UCSD-AML1 (cell line): ENCODE measurements around the gene SUFU.
"Not testable (repeated sequence)": the region's sequence is repeated elsewhere in the genome, so short reads cannot be mapped to it uniquely, and the experiment has no call there.

Source experiments
- DNase-seq: peaks from one replicate; lab custom pipeline; 2025; ENCODE audit not compliant: unreplicated experiment; lab: John Stamatoyannopoulos, UW

SUFU gene

DNA sequence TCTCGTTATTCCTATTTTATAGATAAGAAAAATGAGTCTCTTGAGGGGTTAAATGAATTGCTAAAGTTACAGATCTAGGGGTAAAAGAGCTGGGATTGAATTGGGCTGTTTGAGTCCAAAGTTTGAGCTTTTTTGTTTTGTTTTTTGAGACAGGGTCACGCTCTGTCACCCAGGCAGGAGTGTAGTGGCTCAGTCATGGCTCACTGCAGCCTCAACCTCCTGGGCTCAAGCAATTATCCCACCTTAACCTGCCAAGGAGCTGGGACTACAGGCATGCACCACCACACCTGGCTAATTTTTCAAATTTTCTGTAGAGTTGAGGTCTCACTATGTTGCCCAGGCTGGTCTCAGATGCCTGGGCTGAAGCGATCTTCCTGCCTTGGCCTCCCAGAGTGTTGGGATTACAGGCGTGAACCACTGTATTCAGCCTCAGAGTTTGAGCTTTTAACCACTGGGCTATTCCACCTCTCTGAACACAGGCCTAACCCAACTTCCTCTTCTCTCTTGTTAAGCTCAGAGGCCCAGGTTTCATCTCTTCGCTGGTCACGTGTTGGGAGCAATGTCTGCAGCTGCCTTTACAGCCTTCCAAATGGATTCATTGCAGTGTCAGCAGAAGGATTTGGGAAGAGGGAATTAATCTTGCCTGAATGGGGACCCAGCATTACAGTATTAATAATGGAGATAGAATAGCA, 8.0 kb downstream of the SUFU start:
- no peak for DNase-seq

DNA sequence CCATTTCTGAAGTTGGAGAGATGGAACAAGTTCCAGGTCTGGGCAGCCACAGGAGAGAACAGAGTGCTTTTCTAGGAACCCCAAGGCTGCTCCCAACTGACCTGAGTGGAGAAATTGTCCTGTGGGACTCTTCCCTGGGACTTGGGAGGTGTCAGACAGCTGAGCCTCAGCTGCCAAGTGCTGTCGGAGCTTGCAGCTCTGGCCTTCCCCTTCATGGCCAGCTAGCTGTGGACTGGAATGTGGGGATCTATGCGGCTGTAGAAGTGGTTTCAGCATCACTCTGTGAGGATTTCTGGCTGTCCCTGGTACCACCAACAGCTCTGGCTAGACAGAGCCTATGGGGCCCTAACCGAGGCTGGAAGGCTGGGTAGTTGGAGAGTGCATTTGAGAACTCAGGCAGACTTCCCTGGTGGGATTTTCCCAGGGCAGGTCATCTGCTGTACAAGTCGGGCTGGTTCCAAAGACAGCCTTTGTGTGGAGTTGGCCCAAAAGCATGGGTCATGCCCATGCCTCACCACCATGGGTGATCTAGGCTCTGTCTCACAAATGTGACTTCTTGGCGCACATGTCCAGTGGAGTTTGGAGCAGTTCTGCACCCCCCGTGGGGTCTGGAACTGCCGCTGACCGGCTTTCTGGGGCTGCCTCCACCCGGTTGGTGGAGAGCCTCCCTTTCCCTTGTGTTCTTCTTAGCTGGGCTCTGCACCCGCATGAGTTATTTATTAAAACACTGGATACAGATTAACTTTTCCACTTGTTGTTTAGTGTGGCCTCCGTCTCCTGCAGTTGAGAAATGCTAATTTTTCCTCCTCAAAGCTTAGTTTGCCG, 10.9 kb downstream of the SUFU start:
- no peak for DNase-seq

DNA sequence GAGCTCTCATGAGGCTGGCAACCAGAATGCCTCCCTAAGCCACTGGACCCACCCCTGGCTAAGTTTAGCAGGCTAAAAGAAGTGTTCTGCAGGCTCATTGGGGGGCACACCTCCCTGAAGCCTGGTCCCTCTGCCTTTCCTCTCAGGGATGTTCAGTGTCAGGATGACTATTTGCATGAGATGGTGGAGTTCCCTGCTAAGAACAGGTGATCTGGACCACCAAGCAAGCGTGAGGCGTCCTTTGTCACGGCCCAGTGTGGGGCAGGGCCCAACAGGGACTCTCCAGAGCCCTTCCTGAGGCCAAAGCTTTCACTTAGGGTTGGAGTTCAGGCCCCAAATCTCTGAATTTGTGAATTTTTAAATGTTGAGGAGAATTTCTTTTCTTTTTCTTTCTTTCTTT, 12.0 kb downstream of the SUFU start:
- DNase-seq = no peak

DNA sequence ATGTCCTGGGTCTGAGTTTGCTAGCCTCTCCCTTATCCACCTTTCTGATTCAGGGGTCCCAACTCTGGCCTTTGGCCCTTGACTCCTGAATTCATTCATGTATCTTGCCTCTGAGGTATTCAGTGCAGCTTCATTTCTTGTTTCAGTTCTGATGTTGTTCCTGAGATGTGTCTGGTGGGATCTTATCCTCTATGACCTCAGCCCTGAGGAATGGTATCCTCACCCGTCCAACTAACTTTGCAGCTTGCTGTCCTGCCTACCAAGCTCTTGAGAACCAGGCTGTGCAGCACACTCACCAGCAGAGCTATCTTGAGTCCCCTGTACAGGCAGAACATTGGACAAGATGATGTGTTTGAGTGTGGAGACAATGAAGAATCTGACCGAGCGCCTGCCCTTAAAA, 13.8 kb downstream of the SUFU start:
- no peak for DNase-seq

DNA sequence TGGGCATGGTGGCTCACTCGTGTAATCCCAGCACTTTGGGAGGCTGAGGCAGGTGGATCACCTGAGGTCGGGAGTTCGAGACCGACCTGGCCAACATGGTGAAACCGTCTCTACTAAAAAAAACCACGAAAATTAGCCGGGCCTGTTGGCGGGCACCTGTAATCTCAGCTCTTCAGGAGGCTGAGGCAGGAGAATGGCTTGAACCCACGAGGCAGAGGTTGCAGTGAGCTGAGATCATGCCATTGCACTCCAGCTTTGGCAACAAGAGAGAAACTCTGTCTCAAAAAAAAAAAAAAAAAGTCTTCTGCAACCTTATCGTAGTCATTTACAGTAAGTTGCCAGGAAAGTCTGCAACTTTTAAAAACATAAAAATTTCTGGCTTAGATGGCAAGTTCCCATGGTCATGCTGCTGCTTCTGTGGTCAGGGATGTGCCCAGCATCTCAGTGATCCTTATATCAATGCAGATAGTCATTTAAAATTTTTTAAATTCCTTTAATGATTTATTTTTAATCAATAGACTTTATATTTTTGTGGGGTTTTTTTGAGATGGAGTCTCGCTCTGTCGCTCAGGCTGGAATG, 15.6 kb downstream of the SUFU start:
- no peak for DNase-seq

DNA sequence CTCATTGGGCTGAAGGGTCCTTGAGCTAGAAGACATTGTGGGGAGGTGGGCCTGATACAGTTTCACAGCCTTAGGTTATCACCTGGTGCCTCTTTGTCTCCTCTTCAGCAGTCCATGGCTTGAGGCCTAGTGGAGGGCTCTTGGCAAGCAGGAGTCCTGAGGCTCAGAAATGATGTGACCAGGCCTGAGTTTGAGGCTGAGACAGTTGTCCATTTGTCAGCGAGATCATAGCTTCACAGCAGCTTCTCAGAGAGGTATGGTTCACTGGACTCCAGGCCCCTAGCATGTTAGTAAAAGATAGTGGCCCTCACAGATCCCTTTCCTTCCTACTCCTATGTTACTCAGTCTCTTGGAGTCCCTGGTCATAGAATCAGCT, 19.1 kb downstream of the SUFU start:
- no peak for DNase-seq

DNA sequence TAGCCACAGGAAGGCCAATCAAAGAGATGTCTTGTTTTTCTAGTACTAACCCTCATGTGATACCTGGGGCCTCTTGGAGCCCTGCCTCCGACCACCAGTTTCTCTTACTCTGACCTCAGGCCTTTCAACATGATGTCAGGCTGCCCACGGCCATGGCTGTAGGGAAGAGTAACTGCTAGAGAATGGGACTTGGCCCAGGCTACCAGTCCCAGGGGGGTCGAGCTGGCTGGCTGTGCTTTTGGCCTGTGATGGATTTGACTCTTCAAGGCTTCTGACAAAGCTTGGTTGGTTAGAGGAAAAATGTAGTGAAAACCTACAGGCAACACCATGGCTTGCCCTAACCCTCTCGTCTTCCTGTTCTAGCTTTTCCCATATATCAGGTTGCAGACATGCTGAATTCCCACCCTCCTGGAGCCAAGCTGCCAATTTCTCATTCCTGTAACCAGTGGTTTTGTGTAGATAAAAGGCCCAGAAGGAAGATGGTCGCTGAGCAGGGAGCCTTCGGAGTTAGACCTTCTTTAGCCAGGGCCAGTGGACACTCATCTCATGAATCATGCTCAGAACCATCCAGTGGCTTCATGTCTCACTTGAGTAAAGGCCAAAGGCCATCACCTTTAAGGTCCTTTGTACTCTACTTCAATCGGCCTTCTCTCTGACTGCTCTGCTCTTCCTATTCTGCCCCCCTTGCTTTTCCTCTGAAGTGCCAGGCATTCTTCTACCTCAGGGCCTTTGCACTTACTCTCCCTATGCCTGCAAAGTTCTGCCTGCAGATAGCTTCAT, 19.7 kb downstream of the SUFU start:
- DNase-seq = no peak

DNA sequence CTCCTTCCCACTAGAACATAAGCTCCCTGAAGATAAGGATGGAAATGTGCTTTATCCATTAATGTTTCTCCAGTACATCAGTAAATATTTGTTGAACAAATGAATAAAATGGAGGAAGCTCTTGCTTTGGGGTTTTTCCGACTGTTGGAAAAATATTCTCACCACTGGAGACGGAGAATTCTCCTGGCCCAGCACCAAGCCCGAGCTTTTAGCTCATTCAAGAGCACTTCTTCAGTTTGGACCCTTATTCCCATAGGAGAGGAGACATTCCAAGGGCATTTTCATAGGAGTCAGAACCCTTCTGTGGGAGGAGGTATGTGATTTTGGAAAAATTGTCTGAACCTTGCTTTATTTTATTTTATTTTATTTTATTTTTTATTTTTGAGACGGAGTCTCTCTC, 21.0 kb downstream of the SUFU start:
- no peak for DNase-seq

DNA sequence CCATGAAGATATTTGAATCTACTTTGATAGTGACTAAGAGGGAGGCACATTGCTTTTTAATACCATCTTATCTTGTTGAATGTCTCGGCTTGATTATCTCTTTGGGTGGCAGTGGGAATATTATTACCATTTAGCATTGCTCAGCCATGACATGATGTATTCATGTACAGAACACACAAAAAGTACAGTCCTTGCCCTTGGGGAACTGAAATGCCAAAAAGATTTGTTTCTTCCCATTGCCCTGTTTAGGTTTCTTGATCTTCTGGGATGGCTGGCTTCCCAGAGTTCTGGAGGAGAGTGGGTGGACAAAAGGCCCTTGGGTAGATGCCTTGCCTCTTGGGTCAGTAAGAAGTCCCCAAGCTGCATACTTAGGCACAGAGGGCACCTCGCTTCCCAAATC, 23.8 kb downstream of the SUFU start:
- DNase-seq = no peak

DNA sequence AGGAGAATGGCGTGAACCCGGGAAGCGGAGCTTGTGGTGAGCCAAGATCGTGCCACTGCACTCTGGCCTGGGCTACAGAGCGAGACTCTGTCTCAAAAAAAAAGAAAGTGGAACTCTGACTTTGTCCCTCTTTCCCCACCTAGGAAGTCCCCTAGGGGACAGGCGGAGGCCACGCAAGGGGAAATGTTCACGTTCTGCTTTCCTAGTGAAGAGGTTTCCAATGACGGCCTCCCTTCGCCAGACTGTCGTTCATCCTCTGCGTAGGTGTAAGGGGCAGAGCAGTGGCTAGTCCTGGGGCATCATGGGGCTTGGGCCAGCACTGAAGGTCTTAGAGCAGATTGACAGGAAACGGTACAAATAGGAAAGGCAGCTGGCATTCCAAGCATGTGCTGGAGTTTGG, 30.6 kb downstream of the SUFU start:
- DNase-seq = no peak

DNA sequence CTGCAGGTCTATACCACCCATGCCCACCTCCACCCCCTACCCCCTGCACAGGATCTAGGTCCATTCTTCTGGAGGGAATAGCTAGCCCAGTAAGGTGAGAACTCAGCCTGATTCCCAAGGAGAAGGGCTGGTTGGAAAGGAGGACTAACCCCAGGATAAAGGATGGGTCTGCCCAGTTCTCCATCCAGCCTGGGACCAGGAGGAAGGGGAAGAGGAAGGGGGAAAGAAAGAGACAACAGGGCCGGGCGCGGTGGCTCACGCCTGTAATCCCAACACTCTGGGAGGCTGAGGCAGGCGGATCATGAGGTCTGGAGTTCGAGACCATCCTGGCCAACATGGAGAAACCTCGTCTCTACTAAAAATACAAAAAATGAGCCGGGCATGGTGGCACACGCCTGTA, 31.2 kb downstream of the SUFU start:
- DNase-seq = not testable (repeated sequence)

DNA sequence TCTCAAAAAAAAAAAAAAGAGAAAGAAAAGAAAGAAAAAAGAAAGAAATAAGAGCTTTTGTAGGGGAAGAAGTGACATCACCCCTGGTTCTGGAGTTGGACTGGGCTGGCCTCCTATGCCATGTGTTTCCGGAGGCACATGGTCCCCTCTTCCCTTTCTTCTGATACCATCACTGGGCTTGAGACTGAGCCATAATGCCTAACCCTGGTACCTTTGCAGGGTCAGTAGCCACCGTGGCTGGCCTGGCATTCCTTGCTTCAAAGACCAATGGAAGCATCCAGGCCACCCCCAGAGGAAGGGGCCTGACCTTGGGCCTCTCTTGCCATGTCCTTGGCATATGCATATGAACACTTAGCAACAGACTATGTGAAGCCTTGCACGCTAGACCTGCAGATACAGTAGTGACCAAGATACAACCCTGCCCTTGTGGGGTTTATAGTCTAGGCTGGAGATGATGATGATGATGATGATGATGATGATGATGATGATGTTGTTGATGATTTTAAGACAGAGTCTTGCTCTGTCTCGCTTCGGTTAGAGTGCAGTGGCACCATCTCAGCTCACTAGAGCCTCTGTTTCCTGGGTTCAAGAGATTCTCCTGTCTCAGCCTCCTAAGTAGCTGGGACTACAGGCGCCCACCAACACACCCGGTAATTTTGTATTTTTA, 31.8 kb downstream of the SUFU start:
- no peak for DNase-seq

DNA sequence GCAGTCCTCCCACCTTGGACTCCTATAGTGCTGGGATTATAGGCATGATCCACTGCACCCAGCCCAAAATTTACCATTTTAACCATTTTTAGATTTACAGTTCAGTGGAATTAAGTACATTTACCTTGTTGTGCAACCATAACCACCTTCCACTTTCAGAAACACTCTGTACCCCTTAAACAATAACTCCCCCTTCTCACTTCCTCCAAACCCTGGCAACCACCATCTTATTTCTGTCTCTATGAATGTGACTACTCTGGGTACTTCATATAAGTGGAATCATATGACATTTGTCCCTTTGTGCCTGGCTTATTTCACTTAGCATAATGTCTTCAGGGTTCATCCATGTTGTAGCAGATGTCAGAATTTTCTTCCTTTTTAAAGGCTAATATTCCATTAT, 33.6 kb downstream of the SUFU start:
- DNase-seq = no peak

DNA sequence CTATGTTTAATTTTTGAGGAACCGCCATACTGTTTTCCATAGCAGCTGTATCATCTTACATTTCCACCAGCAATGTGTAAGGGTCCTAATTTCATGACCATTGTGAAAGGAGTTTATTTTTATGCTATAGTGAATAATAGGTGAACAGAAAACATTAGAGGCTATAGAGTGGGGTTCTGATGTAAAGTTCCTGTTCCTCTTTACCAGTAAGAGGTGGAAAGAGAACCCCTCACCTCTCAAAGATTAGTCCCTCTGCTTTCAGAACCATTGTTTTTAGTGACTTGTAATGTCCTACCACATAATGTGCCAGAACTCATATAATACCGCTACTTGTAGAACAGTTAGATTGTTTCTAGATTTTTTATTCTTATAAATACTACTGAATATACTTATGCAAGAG, 34.2 kb downstream of the SUFU start:
- no peak for DNase-seq

DNA sequence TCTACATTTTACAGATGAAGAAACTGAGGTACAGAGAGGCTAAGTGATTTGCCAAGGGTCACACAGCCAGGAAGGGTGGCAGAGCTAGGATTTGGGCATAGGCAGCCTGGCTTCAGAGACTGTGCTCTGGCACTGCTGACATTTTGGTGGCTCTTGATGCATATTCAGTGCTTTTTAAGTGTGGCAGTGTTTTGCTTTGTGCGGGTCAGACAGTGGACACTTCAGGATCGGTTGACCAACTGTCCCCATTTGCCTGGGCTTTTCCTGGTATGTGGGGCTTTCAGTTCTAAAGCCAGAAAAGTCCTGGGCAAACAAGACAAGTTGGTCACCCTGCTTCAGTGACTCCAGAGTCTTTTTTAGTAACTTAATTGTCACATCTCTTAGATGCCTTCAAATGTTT, 35.0 kb downstream of the SUFU start:
- no peak for DNase-seq

DNA sequence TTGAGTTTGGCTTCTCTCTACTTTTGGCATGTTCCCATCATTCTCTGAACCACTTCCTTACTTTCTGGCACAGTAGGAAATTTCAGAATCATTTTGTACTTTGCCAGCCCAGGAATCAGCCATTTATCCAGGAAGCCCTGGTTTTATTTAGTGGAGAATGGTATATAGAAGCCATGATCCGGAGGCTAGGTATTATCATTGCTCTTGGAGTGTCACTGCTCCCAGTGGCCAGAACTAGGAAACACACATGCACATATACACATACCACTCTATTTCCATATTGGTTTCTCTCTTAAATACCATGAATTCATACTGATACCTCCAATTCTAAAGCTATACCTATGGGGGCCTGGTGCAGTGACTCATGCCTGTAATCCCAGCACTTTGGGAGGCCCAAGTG, 36.3 kb downstream of the SUFU start:
- DNase-seq = no peak

DNA sequence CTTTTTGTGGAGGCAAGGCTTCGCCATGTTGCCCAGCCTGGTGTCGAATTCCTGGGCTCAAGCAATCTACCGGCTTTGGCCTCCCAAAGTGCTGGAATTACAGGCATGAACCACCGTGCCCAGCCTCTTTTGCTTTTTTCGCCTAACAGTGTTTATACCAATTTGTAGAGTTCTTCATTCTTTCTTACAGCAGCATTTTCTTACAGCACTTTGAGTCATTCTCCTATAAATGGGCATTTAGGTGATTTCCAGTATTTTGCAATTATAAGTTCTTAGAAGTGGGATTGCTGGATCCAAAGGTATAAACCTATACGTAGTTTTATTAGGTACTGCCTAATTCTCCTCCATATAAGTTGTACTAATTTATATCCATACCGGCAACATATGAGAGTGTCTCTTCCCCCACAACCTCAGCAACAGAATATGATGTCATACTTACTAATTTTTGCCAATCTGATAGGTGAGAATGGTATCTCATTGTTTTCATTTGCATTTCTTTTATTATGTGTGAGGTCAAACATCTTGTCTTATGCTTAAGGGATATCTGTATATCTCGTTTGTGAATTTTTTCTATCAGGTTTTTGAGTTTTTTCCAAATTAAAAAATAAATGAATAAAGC, 39.1 kb downstream of the SUFU start:
- no peak for DNase-seq

DNA sequence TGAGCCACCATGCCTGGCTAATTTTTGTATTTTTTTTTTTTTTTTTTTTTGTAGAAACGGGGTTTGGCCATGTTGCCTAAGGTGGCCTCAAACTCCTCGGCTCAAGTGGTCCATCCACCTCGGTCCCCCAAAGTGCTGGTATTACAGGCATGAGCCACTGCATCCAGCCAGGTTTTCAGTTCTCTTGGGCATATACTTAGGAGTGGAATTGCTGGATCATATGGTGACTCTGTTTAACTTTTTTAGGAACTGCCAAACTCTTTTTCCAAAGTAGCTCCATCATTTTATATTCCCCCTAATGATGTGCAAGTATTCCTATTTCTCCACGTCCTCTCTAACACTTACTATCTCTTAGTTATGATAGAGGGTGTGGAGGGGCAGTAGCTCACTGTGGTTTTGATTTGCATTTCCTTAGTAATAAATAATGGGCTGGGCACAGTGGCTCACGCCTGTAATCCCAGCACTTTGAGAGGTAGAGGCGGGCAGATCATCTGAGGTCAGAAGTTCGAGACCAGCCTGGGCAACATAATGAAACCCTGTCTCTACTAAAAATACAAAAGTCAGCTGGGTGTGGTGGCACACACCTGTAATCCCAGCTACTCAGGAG, 41.6 kb downstream of the SUFU start:
- DNase-seq = no peak

DNA sequence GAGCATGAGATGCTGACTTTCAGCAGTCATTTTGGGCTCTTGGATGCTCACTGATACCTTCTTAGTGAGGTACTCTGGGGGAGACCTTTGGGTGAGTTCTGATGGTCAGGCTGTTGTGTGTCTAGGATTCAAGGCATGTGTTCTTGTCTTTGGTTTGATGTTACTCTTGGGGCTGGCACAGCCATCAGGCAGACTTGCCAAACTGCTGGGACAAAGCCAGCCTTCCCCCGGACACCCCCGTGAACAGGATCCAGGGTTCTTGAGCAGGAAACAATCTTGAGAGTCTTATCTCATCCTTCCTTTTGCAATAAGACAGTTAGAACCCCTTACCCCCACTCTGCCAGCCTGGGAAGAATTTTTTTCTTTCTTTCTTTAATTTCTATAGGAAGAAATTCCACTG, 42.2 kb downstream of the SUFU start:
- no peak for DNase-seq

DNA sequence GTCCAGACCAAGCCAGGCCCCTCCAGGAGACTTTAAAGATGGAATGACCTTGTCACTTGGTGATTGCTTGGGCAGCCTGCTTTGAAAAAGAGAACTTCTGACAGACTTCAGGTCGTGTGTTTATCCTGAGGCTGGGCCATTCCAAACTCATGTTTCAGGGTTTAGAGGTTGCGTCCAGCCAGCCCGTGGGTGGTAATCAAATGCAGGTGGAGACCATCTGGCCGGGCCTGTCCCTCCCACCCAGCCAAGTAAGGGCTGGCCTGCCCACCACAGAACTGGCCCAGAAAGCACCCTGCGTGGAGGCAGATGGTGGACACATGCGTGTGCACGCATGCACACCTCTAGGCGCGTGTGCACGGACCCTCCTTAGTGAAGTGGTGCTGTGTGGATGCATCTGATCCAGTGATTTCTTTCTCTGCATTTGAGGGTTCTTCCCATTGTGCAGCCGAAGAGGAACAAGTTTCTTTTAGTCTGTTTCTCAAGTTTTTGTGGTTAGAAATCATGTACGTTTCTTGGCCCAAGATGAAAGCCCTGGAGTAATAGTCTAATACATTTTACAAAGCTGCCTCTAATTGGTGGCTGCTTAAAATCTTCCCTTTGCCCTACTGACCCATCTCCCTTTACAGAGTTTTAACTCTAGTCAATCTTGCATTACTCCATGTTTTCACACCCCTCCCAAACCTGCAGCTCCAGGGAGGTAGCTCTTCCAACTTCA, 43.0 kb downstream of the SUFU start:
- DNase-seq = no peak
